ENCODE results near the gene NXPE3.

Gene NXPE3

GRCh38 chr3:101867511-101867910 lies 88.5 kb downstream of the NXPE3 start:
- DNase-seq = no peak
- intact Hi-C loops (cut with DNase I; ENCODE audit: low total_unique reads) = no loop called here
- H3K27me3 ChIP-seq = no peaks in the 10 kb centered on the region
- peaks cover 0 to 12% (median 0%) of the 10 kb centered on the region in 3 donors for H3K36me3 ChIP-seq
- peaks cover 0 to 20% (median 7%) of the 10 kb centered on the region in 4 donors for H3K4me1 ChIP-seq
- H3K9me3 ChIP-seq = no peaks in the 10 kb centered on the region
- no peak for TF ChIP-seq CTCF (IDR thresholded peaks at IDR 0.05)
- no peak overlapping the region for H3K4me3 ChIP-seq
- H3K27ac ChIP-seq = no peak overlapping the region

GRCh38 chr3:101867996-101868395 lies 89.0 kb downstream of the NXPE3 start:
- peaks cover 0 to 9% (median 0%) of the 10 kb centered on the region in 3 donors for H3K36me3 ChIP-seq
- no peak for DNase-seq
- peaks cover 0 to 20% (median 7%) of the 10 kb centered on the region in 4 donors for H3K4me1 ChIP-seq
- no peak overlapping the region for H3K27ac ChIP-seq
- no peaks in the 10 kb centered on the region for H3K27me3 ChIP-seq
- H3K4me3 ChIP-seq = no peak overlapping the region
- H3K9me3 ChIP-seq = no peaks in the 10 kb centered on the region
- intact Hi-C loops (cut with DNase I; ENCODE audit: low total_unique reads) = no loop called here
- no peak for TF ChIP-seq CTCF (IDR thresholded peaks at IDR 0.05)

DNA sequence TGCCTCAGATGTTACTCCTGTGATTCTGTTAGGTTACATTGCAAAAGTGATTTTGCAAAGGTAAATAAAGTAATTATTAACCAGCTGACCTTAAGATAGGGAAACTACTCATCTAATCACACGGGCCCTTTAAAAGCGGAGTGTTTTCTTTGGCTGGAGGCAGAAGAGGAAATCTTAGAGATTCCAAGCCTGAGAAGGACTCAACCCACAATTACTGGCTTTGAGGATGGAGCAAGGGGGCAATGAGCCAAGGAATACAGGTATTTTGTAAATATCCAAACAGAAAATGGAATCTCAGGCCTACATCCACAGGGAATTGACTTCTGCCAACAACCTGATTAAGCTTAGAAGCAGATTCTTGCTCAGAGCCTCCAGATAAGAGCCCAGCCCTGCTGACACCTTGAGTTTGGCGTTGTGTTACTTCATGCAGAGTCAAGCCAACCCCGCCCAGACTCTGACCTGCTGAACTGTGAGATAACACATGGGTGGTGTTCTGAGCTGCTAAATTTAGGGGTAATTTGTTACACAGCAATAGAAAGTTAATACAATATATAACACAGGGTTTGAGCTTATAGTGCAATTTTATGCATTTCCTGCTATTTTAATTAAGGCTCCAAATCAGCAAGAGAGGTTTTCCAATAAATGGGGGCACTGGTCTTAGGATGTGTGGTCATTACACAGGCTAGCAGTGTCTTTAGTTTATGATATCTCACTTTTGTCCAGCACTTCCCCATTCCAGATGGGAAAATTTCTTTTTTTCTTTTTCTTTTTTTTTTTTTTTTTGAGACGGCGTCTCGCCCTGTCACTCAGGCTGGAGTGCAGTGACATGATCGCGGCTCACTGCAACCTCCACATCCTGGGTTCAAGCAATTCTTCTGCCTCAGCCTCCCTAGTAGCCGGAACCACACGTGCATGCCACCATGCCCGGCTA lies 89.8 kb downstream of the NXPE3 start:
- Histone ChIP-seq H3K27me3 (no peaks in the 10 kb centered on the region), H3K4me1 (peaks cover 0 to 20% (median 7%) of the 10 kb centered on the region in 4 donors), H3K9me3 (no peaks in the 10 kb centered on the region), H3K4me3 (no peak overlapping the region), H3K36me3 (peaks cover 0 to under 1% (median 0%) of the 10 kb centered on the region in 3 donors), H3K27ac (no peak overlapping the region)
- intact Hi-C loops (cut with DNase I; ENCODE audit: low total_unique reads) = no loop called here
- TF ChIP-seq CTCF (IDR thresholded peaks at IDR 0.05) = no peak
- no peak for DNase-seq

DNA sequence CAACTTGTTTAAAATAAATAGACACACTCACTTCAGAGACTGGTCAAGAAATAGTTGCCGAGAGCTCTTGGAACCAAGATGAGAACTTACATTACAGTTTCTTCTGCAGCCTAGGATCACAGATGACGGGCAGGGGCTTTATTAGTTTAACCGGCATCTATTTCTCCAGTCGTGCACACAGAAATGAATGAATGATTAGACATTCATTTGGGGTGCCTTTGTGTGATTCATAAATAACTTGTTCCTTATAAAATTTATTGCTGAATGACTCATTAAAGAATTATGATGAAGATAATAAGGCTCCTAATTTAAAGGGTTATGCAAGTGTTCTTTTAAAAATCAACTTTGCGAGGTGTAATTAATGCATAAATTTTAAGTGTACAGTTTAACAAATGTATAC lies 91.1 kb downstream of the NXPE3 start:
- no peak overlapping the region for H3K4me3 ChIP-seq
- no peak for DNase-seq
- no peaks in the 10 kb centered on the region for H3K27me3 ChIP-seq
- TF ChIP-seq CTCF (IDR thresholded peaks at IDR 0.05) = no peak
- intact Hi-C loops (cut with DNase I; ENCODE audit: low total_unique reads) = no loop called here
- H3K36me3 ChIP-seq = no peaks in the 10 kb centered on the region
- H3K9me3 ChIP-seq = no peaks in the 10 kb centered on the region
- no peak overlapping the region for H3K27ac ChIP-seq
- peaks cover 0 to 20% (median 7%) of the 10 kb centered on the region in 4 donors for H3K4me1 ChIP-seq

DNA sequence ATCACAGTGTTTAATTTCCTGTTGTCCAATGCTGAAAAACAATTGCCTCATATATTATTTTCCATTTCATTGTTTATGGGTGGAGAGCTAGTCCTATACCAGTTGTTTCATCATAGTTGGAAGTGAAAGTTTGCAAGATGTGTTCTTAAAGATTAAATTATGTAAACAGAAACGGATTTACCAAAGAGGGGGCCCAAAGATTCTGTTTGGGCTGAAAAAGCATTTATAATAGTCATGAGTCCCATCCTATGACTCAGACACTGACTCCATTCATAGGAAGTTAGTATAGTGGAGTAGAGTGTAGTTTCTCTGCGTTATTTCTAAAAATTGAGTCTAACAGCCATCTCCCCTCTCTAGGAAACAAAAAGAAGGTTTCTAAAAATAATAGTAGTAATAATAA lies 94.6 kb downstream of the NXPE3 start:
- intact Hi-C loops (cut with DNase I; ENCODE audit: low total_unique reads) = no loop called here
- Histone ChIP-seq H3K9me3 (no peaks in the 10 kb centered on the region), H3K27ac (no peak overlapping the region), H3K4me3 (no peak overlapping the region), H3K36me3 (no peaks in the 10 kb centered on the region), H3K27me3 (no peaks in the 10 kb centered on the region), H3K4me1 (peaks cover 0 to 6% (median 4%) of the 10 kb centered on the region in 4 donors)
- DNase-seq = no peak
- TF ChIP-seq CTCF (IDR thresholded peaks at IDR 0.05) = no peak
